ENCODE results near the gene SDHAF2.

- TF ChIP-seq EZH2 (conservative IDR thresholded peaks at IDR 0.05; ENCODE audit: low read depth, low read length) (no peak), ZNF552 (CRISPR knock-in tag; IDR thresholded peaks at IDR 0.05; ENCODE audit: borderline replicate concordance) (no peak), ZNF773 (CRISPR knock-in tag; IDR thresholded peaks at IDR 0.05; ENCODE audit: borderline replicate concordance) (no peak), USF2 (IDR thresholded peaks at IDR 0.05; ENCODE audit: low read depth, low read length) (no peak), USF2 (CRISPR knock-in tag; IDR thresholded peaks at IDR 0.05; ENCODE audit: borderline replicate concordance) (no peak), SNRNP70 (IDR thresholded peaks at IDR 0.05; ENCODE audit: low read depth, low read length) (no peak), SUZ12 (IDR thresholded peaks at IDR 0.05; ENCODE audit: low read depth, low read length) (no peak), ZBTB1 (CRISPR knock-in tag; IDR thresholded peaks at IDR 0.05; ENCODE audit: borderline replicate concordance) (no peak)
Observed at GRCh38 chr11:61486011-61486620, 56.2 kb downstream of the SDHAF2 start.
